Endometrium (tissue), 2 donors: ENCODE measurements around the gene INTS2.
"Not testable (repeated sequence)": the region's sequence is repeated elsewhere in the genome, so short reads cannot be mapped to it uniquely, and the experiment has no call there.

Experiments used
- FAIRE-seq: peaks from 2 replicates; lab custom pipeline; 2012; peaks lifted over from hg19 to GRCh38; lab: Jason Lieb, UNC
- donor health status: control.
- donor health status: control.

Gene INTS2

DNA sequence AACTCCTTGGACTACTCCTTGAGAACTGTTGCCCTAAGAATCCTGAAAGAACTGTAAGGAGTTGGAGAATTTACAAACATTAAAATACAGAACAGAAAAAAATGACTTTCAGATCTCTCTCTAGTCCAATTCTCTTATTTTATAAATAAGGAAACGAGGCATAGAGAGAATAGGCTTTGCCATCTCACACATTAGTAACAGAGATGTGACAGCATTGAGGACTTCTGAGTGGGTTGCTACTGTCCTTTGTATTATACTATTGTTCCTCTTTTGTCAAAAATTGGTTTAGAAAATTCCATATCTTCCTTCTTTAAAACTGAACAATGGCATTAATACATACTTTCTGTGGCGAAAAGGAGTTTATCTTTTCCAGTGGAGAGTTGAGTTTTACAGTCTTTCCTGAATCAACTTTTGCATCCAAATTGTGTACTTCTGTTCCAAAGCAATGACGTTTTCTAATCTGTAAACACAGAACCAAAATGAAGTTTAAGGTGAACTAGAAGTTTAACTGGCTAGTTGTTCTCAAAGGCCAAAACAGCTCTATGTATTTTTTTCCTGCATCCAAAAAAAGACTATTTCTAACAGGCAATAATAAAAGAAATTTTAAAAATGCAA, 80.9 kb downstream of the INTS2 start:
- no peak for FAIRE-seq

DNA sequence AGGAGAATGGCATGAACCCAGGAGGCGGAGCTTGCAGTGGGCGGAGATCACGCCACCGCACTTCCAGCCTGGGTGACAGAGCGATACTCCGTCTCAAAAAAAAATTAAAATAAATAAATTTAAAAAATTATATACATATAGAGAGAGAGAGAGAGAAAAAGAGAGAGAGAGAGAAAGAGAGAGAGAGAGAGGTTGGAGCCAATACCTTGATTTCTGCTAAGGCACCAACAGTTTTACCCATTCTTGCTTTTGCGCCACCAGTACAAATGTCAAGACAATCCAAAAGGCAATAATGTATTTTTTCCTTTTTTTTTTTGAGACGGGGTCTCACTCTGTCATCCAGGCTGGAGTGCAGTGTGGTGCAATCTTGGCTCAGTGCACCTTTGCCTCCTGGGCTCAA, 81.7 kb downstream of the INTS2 start:
- FAIRE-seq = no peak

DNA sequence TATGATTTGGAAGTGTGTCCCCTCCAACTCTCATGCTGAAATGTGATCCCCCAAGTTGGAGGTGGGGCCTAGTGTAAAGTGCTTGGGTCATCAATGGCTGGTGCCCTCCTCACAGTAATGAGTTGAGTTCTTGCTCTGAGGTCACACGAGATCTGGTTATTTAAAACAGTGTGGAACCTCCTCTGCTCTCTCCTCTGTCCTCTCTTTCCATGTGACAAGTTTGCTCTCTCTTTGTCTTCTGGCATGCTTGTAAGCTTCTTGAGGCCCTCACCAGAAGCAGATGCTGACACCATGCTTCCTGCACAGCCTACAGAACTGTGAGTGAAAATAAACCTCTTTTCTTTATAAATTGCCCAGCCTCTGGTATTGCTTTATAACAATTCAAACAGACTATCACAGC, 84.3 kb downstream of the INTS2 start:
- no peak for FAIRE-seq

DNA sequence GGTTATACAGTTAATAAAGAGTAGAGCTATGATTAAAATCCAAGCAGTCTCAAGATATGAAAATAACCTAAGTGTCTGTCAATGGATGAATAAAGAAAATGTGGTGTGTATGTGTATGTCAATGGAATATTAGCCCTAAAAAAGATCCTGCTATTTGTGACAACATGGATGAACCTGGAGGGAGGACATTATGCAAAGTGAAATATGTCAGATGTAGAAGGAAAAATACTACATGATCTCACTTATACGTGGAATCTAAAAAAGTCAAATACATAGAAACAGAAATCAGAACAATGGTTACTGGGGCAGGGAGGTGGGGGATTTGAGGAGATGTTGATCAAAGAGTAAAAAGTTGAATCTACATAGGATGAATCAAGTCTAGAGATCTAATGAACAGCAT, 84.9 kb downstream of the INTS2 start:
- FAIRE-seq = no peak

DNA sequence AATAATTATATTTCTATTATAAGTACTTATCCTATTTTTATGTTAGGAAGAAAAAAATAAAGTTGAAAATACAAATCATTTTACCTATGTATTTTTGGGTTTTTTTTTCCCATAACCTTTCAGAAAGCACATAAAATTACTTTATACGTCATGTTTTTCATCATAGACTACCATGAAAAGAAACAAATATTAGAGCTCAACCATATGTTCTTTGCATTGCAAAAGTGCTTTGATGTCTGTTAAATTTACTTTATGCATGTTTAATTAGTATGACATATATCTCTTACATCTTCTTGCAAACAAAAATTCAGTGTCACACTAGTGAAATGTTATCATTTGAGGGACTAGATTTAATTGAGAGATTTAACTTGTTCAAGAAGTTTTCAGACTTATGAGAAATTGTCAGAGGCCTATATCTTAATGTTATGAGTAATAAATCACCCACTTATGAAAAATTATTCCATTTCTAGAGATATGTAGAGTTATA, 88.4 kb downstream of the INTS2 start:
- no peak for FAIRE-seq

DNA sequence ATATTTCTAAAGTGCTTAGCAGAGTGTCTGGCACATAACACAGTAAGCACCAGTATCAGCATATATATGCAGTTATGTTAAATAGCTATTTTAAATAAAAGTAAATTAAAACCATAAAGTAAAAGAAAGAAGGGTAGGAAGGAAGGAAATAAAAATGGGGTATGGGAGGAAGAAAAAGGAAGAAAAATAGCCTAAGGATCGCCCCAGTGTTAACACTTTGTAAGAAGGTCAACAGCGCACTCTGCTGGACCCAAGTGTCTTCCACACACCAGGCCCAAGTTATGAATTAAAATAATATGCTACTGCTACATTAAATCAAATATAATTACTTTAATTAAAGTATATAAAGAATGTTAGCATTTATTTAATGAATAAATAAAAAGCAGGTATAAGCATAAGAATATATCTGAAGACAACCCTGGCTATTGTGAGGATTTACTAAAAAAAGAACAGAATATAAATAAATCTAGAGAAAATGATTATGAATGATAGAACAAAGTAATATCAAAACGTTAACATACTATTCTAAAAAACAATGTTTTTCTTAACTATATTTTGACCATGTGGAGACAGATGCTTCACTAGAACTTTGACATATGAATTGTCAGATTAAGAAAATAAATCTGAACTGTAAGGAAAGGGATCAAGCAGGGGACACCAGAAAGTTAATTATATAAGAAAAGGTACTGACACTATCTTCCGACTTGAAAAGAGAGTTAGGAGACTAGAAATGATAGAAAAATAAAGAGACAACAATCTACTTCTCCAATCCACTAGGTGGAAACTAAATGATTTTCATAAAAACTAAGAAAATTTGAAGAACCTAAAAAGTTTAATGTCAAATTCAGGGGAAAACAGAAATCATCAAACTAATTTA, 90.4 kb downstream of the INTS2 start:
- peak; percentile 15 for FAIRE-seq

DNA sequence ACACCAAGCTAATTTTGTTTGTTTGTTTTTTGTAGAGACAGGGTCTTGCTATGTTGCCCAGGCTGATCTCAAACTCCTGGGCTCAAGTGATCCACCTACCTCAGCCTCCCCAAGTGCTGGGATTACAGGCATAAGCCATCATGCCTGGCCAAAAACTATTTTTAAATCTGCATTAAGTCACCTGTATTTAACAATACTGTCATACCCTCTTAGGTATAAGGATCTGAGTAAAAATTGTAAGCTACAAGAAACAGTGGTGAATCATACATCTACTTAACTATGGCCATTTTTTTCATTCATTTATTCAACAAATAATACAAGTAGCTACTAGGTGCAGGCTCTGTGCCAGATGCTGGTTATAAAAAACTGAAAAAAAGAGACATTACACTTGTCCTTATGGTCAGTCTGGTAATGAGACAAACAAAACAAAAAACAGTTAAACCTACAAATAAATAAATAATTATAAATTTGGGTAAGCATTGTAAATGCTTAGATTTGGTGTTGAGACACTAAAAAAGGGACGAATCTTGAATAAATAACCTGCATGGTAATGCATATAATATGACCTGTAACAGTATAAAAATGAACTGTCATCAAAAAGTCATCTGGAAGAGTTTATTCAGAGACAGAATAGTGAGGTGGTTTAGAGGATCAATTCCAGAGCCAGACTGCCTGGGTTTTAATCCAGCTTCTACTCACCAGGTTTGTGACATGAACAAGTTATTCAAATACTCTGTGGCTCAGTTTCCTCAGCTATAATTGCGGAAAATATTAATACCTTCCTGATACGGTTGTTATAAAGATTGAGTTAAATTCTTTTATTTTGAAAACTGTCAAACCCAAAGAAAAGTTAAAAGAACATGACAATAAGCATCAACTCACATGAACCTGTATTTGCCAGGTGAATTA, 91.3 kb downstream of the INTS2 start:
- FAIRE-seq = no peak

DNA sequence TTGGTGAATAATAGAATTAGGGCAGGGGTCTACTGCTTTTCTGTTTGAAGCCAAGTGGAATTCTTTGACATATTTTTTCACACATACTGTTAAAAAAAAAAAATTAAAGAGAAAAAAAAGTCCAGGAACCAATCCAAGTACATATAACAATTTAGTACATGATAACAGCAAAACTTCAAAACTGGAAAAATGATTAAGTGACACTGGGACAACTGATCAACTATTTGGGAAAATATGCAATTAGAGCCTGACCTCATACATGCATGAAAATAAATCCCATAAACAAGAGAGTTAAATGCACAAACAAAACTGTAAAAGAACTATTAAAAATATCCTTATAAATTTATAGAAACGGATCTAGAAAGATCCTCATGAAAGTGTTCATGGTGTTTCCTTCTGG, 92.2 kb downstream of the INTS2 start:
- no peak for FAIRE-seq

DNA sequence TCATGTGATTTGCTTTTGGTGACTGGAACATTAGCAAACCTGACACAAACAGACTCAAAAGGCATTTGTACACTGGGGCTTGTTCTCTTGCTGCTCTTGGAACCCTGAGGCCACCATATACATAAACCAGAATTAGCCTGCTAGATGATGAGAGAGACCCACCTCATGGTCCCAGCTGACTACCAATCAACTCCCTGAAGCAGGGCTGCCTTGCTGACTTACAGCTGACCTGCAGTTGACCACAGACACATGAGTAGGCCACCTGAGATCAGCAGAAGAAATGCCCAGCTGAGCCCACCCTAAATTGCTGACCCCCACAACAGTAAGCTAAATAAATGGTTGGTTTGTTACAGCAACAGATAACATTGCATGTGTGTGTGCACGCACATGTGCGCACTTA, 93.2 kb downstream of the INTS2 start:
- no peak for FAIRE-seq

DNA sequence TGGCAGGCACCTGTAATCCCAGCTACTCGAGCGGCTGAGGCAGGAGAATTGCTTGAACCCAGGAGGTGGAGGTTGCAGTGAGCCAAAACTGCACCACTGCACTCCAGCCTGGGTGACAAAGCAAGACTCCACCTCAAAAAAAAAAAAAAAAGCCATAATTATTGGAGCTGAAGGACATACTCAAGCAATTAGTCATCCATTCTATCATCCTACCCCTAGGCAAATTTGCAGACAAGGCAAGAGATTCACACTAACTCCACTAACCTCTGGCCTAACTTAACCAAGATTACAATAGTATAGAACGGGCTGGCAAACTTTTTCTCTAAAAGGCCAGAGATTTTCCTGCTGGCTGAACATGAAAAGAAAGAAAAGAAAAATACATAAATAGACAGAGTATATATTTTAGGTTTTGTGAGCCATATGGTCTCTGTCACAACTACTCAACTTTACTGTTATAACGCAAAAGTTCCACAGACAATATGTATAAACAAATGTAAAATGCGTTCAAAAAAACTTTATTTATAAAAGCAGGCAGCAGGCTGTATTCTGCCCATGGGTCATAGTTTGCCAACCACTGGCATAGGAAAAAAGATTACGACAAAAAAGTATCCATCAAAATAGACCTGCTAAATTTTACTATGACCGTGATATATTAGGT, 94.1 kb downstream of the INTS2 start:
- no peak for FAIRE-seq

DNA sequence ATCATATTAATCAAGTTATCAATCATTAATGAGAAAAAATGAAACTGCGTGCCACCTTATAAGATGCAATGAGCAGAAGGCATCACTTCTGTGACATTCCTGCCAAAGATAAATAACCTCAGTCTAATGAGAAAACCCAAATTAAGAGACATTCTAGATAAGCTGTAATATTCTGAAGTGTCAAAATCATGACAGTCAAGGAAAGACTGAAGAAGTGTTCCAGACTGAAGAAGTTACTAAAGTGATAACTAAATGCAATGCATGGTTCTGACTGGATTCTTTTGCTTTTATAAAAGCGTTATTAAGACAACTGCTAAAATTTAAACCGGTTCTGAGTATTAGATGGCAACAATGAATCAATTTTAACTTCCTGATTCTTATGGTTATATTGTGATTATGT, 95.3 kb downstream of the INTS2 start:
- no peak for FAIRE-seq

DNA sequence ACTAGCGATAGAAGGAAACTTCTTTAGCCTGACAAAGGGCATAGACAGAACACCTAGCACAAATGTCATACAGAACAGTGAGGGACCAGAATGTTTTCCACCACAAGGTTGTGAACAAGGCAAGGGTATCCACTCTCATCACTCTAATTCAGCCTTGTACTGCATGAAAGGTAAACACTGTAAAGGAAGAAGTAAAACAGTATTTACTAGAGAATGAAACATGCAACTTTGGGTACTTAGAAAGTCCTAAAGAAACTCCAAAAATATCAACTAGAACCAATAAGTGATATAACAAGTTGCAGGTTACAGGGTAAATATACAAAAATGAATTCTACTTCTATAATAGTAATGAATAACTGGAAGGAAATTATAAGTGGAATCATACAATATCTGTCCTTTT, 96.7 kb downstream of the INTS2 start:
- FAIRE-seq = no peak

DNA sequence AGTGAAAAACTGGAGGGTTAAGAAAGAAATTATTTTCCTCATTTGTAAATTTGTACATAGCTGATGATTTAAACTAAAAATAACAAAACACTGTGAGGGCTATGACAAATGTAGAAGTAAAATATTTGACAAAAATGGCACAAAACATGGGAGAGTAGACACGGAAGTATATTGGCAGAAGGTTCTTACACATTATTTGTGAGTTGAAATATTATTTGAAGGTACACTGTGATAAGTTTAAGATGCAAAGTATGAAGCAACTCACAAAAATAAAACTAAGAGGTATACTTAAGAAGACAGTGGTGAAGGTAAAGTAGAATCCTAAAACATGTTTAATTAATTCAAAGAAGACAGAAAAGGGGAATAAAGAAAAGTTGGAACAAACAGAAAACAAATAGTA, 99.1 kb downstream of the INTS2 start:
- FAIRE-seq = no peak

DNA sequence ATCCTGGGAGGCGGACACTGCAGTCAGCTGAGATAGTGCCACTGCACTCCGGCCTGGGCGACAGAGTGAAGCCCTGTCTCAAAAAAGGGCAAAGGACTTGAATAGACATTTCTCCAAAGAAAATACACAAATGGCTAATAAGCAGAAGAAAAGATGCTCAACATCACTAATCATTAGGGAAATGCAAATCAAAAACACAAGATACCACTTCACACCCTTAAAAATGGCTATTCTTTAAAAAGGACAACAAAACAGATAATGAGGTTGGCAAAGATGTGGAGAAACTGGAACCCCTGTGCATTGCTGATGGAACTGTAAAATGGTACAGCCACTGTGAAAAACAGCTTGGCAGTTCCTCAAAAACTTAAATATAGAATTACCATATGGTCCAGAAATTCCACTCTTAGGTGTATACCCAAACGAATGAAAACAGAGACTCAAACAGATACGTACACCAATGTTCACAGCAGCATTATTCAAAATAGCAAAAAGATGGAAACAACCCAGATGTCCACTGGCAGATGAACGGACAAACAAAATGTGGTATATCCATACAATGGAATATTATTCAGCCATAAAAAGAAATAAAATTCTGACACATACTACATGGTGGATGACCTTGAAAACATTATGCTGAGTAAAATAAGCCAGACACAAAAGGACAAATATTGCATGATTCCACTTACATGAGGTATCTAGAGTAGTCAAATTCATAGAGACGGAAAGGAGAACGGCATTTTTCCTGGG, 100.0 kb downstream of the INTS2 start:
- no peak for FAIRE-seq

DNA sequence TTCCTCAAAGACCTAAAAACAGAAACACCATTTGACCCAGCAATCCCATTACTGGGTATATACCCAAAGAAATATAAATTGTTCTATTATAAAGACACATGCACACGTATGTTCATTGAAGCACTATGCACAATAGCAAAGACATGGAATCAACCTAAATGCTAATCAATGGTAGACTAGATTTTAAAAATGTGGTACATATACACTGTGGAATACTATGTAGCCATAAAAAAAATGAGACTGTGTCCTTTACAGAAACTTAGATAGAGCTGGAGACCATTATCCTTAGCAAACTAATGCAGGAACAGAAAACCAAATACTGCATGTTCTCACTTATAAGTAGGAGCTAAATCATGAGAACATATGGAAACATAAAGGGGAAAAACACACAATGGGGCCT, 100.9 kb downstream of the INTS2 start:
- FAIRE-seq = not testable (repeated sequence)

DNA sequence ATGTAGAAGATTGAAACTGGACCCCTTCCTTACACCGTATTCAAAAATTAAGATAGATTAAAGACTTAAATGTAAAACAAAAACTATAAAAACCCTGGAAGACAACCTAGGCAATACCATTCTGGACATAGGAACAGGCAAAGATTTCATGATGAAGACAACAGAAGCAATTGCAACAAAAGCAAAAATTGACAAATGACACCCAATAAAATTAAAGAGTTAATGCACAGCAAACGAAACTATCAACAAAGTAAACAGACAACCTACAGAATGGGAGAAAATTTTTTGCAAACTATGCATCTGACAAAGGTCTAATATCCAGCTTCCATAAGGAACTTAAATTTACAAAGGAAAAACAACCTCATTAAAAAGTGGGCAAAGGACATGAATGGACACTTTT, 101.6 kb downstream of the INTS2 start:
- FAIRE-seq = not testable (repeated sequence)

DNA sequence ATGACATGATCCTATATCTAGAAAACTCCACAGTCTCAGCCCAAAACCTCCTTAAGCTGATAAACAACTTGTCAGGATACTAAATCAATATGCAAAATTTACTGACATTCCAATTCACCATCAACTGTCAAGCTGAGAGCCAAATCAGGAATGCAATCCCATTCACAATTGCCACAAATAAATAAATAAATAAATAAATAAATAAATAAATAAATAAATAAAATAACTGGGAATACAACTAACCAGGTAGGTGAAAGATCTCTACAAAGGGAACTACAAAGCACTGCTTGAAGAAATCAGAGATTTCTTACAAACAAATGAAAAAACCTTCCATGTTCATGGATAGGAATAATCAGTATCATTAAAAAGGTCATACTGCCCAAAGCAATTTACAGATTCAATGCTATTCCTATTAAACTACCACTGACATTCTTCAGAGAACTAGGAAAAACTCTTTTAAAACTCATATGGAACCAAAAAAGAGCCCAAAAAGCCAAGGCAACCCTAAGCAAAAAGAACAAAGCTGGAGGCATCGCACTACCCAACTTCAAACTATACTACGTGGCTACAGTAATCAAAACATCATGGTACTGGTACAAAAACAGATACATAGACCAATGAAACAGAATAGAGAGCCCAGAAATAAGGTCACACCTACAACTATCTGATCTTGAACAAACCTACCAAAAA, 102.2 kb downstream of the INTS2 start:
- no peak for FAIRE-seq

DNA sequence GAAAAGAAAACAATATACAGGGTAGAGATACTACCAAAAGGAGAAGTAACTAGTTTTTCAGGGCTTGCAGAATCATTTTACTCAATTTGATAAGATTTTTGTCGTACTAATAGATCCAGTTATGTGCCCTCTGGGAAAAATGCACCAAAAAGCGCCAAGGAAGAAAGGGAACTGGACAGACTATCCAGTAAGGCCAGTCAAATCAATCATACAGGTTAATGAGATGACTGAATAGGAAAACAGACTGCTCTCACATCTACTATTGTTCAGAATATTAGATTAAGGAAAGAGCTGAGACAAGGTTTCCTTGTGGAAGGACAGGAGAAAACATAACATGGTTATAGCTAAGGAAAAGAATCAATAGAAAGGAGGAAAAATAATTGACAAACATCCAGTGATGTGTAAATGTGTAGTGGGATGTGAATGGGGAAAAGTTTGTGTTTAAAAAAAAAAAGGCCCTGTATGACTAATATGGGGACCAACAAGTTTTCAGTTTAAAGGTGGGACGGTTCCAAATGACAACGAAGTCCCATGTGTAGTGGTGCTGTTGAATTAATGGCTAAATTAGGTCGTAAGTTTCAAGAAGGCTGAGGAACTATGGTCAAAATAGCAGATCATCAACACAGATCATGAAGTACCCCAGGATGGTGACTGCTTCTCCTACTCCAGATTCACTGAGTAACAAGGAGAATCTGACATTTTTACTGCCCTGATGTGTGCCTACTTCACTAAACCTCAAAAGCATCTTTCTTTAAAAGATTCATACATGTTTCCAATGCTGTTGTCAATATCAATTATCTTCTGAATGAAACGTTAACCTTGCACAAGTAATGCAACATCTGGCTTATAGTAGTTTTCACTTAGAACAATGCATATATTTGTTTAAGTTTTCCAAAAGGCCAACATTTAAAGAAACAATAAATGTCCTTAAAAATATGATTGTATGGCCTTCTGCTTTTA, 105.2 kb downstream of the INTS2 start:
- FAIRE-seq = no peak

DNA sequence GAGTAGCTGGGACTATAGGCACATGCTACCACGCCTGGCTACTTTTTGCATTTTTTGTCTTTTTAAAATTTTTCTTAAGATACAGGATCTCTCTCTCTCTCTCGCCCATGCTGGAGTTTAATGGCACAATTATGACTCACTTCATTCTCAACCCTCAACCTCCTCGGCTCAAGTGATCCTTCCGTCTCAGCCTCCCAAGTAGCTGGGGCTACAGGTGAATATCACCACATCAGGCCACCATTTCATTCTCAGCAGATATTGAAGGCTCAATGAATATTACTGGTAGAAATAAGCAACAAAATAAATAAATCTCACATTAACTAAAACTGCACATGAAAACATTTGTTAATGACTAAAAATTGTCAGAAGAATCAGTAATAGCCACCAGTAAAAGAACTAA, 106.1 kb downstream of the INTS2 start:
- FAIRE-seq = no peak

DNA sequence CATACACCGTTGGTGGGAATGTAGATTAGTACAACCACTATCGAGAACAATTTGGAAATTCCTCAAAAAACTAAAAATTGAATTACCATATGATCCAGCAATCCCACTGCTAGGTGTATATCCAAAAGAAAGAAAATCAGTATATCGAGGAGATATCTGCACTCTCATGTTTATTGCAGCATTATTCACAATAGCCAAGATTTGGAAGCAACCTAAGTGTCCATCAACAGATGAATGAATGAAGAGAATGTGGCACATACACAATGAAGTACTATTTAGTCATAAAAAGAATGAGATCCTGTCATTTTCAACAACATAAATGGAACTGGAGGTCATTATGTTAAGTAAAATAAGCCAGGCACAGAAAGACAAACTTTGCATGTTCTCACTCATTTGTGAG, 108.5 kb downstream of the INTS2 start:
- FAIRE-seq = not testable (repeated sequence)
